BJ (cell line): ENCODE data around the gene STK25. TPM values are rescaled to one million over a fixed set of nuclear protein-coding genes. Genes with fewer than 3 reads are reported as not detected.

Source experiments
- CTCF ChIA-PET: fragments of 350-600 bp; formaldehyde crosslinking; extraction: SDS; loops from one replicate; lab custom pipeline; 2021; ENCODE audit warnings: antibody characterized with exemption, inconsistent platforms; lab: Yijun Ruan, JAX
- POLR2A ChIA-PET: fragments of 300-600 bp; sonication (Branson Sonifier 250); formaldehyde crosslinking; extraction: SDS; loops from one replicate; lab custom pipeline; 2021; ENCODE audit warnings: antibody characterized with exemption; lab: Charles Lee
- DNase-seq: peaks from one replicate; pipeline ENCODE4 v3.0.0-alpha.2; 2011; ENCODE audit warnings: low read depth
- H3K27me3 ChIP-seq: 2 replicates; pipeline ENCODE4 v1.6.0; 2011; ENCODE audit warnings: low read length; ENCODE audit not compliant: control insufficient read depth, insufficient read depth
- H3K36me3 ChIP-seq: 2 replicates; pipeline ENCODE4 v1.5.1; 2011; ENCODE audit warnings: low read length; ENCODE audit not compliant: control insufficient read depth, insufficient read depth
- H3K4me3 ChIP-seq: 2 replicates; pipeline ENCODE4 v1.5.1; 2011; ENCODE audit warnings: low read depth, mild to moderate bottlenecking, control low read depth, low read length
- CTCF ChIP-seq: IDR thresholded peaks from 2 replicates; pipeline ENCODE4 v1.5.1; 2011; ENCODE audit warnings: low read depth, mild to moderate bottlenecking, control low read depth, inconsistent platforms, low read length, moderate library complexity; ENCODE audit not compliant: insufficient read depth
- polyA plus RNA-seq: library from polyadenylated mRNA; depleted of rRNA; stranded (reverse); fragments of >200 nt; gene quantifications from 2 replicates; pipeline ENCODE4 v1.2.3, GENCODE V29; 2011

Gene STK25
- polyA plus RNA-seq, 1 experiment, result 386 TPM

- no peak for TF ChIP-seq CTCF
- ChIA-PET CTCF (no interaction called here), POLR2A (no interaction called here)
- no peak for DNase-seq
- Histone ChIP-seq H3K36me3 (no peaks in the 10 kb centered on the region; the same call in 1 of the 2 replicates), H3K4me3 (no peak overlapping the region), H3K27me3 (no peaks in the 10 kb centered on the region)
These were observed 30.6 kb upstream of the STK25 start for GRCh38 chr2:241538838-241539615.

GRCh38 chr2:241535871-241536655 is 27.7 kb upstream of the STK25 start:
- CTCF ChIA-PET, result no interaction called here
- peaks cover 2% of the 10 kb centered on the region; the same call in 1 of the 2 replicates for H3K27me3 ChIP-seq
- POLR2A ChIA-PET, result no interaction called here
- no peak overlapping the region for H3K4me3 ChIP-seq
- no peak for DNase-seq
- TF ChIP-seq CTCF, result no peak
- no peaks in the 10 kb centered on the region; the same call in 1 of the 2 replicates for H3K36me3 ChIP-seq

GRCh38 chr2:241534701-241535375 is 26.5 kb upstream of the STK25 start:
- POLR2A ChIA-PET, result no interaction called here
- CTCF ChIA-PET, result no interaction called here
- DNase-seq, result no peak

GRCh38 chr2:241534293-241534692 is 25.9 kb upstream of the STK25 start:
- H3K27me3 ChIP-seq, result peaks cover 3% of the 10 kb centered on the region; the same call in 1 of the 2 replicates
- H3K36me3 ChIP-seq, result no peaks in the 10 kb centered on the region
- no peak for TF ChIP-seq CTCF
- no peak overlapping the region for H3K4me3 ChIP-seq
- CTCF ChIA-PET, result no interaction called here
- POLR2A ChIA-PET, result no interaction called here
- DNase-seq, result no peak

More at GRCh38 chr2:241534701-241535375, 26.5 kb upstream of the STK25 start:
- no peak for TF ChIP-seq CTCF
- Histone ChIP-seq H3K36me3 (no peaks in the 10 kb centered on the region; the same call in 1 of the 2 replicates), H3K27me3 (peaks cover 3% of the 10 kb centered on the region; the same call in 1 of the 2 replicates), H3K4me3 (no peak overlapping the region)
